Activated naive CD8-positive, alpha-beta T cell treated with anti-CD3 and anti-CD28 coated beads, Interleukin-2, amount 10 ng/mL, durations not matched to agents 7 days and 5 days (primary cell): ENCODE results near the gene DHRS12. TPM values are rescaled to one million over a fixed set of nuclear protein-coding genes. Genes with fewer than 3 reads are reported as not detected.

ENCODE experiments used
- ATAC-seq: fragments of 150-1000 bp; cut with Tn5 transposase; one replicate; pipeline ENCODE4 v1.10.0; 2021; ENCODE audit warnings: low read depth, moderate library complexity
- POLR2A ChIA-PET: fragments of 350-600 bp; sonication (Branson Sonifier 250); formaldehyde crosslinking; loops from one replicate; lab custom pipeline; 2021; ENCODE audit warnings: antibody characterized with exemption; lab: Charles Lee
- DNase-seq: peaks from one replicate; pipeline ENCODE4 v3.0.0; 2021
- H3K27ac Mint-ChIP-seq: one replicate; pipeline ENCODE4 v1.8.0; 2022; ENCODE audit warnings: mild to moderate bottlenecking, mixed read lengths
- H3K27me3 Mint-ChIP-seq: one replicate; pipeline ENCODE4 v1.8.0; 2022; ENCODE audit warnings: mild to moderate bottlenecking, moderate library complexity, mixed read lengths
- H3K36me3 Mint-ChIP-seq: one replicate; pipeline ENCODE4 v1.8.0; 2021; ENCODE audit warnings: mild to moderate bottlenecking, mixed read lengths
- H3K4me1 Mint-ChIP-seq: one replicate; pipeline ENCODE4 v1.8.0; 2021; ENCODE audit warnings: mixed read lengths
- H3K4me3 Mint-ChIP-seq: one replicate; pipeline ENCODE4 v1.8.0; 2022; ENCODE audit warnings: mild to moderate bottlenecking, moderate library complexity, mixed read lengths
- H3K9me3 Mint-ChIP-seq: one replicate; pipeline ENCODE4 v1.8.0; 2021; ENCODE audit warnings: mixed read lengths
- total RNA-seq, 2 experiments: library from RNA; stranded (reverse); gene quantifications; one replicate each; pipeline ENCODE4 v1.2.3, GENCODE V29; 2021

Gene DHRS12
- total RNA-seq, 2 experiments from 2014 or later: 12.6 to 13.1 TPM

DNA sequence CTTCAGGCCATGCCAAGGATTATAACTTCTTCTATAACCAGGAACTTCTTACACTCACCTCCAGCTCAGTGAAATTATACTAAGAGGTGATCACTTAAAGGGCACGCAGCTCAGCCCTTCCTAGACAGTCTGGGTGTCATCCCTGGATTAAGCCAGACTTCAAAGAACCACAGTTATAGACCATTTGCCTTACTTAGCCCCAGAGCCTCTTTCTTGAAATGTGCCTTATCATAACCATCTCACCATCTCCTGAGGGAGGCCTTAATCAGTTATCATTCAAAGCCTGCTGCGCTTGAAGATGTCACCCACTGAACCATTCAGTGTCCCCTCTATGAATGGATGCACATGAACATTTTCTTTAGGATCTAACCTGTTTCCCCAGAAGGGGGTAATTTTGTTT is 10.1 kb upstream of the DHRS12 start:
- Mint-ChIP-seq H3K9me3 (no peaks in the 10 kb centered on the region), H3K4me3 (no peak overlapping the region), H3K27ac (peak overlapping the region; percentile 13), H3K27me3 (no peaks in the 10 kb centered on the region), H3K36me3 (no peaks in the 10 kb centered on the region), H3K4me1 (peaks cover 28% of the 10 kb centered on the region)
- DNase-seq (no peak), ATAC-seq (no peak)
- POLR2A ChIA-PET: interaction anchor here (0.6 to 1.4 kb wide), 5 partner anchors 8 to 361 kb away, joined by 3 to 4 read pairs (median 3); no protein-coding TSS in a partner anchor

DNA sequence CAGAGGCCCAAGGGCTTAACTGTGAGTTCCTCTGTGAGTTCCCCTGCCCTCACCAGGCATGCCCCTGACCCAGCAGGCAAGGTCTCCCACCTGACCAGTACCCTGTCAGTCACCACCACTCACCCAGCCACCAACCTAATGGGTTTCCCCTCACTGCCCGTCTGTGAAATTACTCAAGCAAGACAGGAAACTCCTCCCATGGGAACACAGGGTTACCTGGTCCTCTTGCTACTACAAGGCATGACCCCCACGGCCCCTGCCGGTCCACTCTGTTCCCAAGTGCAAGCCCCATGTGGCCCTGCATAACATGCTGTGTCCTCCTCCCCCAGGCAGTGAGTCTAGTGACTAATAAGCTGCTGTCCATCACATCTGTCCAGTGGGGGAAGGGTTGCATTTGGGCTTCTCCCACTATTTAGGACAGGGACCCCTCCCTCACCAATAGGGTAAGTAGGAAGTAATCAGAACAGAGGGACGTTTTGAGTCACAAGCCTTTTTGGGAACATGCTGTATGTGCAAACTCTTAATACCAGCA is 8.0 kb upstream of the DHRS12 start:
- H3K9me3 Mint-ChIP-seq: no peaks in the 10 kb centered on the region
- POLR2A ChIA-PET: no interaction called here
- ATAC-seq (no peak), DNase-seq (no peak)
- H3K4me1 Mint-ChIP-seq: peaks cover 19% of the 10 kb centered on the region
- H3K27ac Mint-ChIP-seq: no peak overlapping the region
- H3K27me3 Mint-ChIP-seq: no peaks in the 10 kb centered on the region
- H3K4me3 Mint-ChIP-seq: no peak overlapping the region
- no peaks in the 10 kb centered on the region for H3K36me3 Mint-ChIP-seq

DNA sequence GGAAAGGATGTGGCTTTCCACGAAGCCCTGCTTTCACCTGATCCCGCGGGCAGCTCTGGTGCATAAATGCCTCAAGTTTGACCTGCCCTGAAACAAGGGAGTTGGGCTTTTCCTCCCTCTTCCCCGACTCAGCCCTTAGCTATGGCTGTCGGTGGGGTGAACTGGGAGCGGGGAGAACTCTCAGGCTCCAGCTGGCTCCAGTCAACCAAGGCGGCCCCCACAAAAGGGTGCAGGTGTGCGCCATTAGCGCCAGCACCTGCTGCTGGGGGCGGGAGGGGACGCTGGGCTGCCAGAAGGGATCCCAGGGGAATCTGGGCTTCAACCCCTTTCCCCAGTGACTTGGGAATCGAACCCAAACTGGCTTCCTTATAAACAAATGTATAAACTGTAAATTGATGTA is 7.1 kb upstream of the DHRS12 start:
- no peak for DNase-seq
- ATAC-seq: no peak
- no peaks in the 10 kb centered on the region for H3K27me3 Mint-ChIP-seq
- no peaks in the 10 kb centered on the region for H3K9me3 Mint-ChIP-seq
- POLR2A ChIA-PET: interaction anchor here (1.4 kb wide), 1 partner anchor 14 kb away, joined by 4 read pairs; no protein-coding TSS in a partner anchor
- H3K27ac Mint-ChIP-seq: no peak overlapping the region
- no peaks in the 10 kb centered on the region for H3K36me3 Mint-ChIP-seq
- H3K4me1 Mint-ChIP-seq: peaks cover 17% of the 10 kb centered on the region
- H3K4me3 Mint-ChIP-seq: no peak overlapping the region

DNA sequence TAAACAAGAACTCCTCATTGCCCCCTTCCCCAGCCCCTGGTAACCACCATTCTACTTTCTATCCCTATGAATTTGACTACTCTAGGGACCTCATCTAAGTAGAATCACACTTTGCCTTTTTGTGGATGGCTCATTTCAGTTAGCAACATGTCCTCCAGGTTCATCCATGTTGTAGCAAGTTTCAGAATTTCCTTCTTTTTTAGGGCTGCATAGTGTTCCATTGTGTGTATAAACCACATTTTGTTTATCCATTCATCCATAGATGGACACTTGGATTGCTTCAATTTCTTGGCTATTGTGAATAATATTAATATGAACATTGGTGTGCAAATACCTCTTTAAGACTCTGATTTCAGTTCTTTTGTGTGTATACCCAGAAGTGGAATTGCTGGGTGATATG is 4.8 kb upstream of the DHRS12 start:
- Mint-ChIP-seq H3K36me3 (no peaks in the 10 kb centered on the region), H3K4me1 (peaks cover 18% of the 10 kb centered on the region), H3K9me3 (no peaks in the 10 kb centered on the region), H3K27me3 (no peaks in the 10 kb centered on the region), H3K27ac (no peak overlapping the region), H3K4me3 (no peak overlapping the region)
- ATAC-seq (no peak), DNase-seq (no peak)
- POLR2A ChIA-PET: no interaction called here

DNA sequence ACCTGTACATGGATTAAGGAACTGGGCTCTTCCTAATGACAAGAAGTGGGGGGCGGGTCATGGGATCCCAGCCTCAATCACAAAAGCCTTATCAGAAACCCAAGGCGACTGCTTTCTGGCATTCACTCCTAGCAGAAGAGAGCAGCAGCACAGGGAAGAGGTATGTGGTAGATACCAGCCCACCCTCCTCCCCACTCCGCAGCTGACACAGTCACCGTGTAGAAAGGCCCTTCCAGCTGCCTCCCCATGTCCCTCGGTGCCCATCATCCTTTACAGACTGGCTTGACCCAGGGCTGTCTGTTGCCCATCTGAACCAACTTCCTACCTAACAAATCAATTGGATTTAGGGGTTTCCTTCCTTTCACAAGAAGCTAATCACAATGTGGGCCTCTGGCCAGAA is 3.1 kb upstream of the DHRS12 start:
- ATAC-seq: no peak
- POLR2A ChIA-PET: no interaction called here
- Mint-ChIP-seq H3K27ac (no peak overlapping the region), H3K4me3 (no peak overlapping the region), H3K4me1 (peaks cover 33% of the 10 kb centered on the region), H3K9me3 (no peaks in the 10 kb centered on the region), H3K27me3 (no peaks in the 10 kb centered on the region), H3K36me3 (no peaks in the 10 kb centered on the region)
- DNase-seq: no peak

DNA sequence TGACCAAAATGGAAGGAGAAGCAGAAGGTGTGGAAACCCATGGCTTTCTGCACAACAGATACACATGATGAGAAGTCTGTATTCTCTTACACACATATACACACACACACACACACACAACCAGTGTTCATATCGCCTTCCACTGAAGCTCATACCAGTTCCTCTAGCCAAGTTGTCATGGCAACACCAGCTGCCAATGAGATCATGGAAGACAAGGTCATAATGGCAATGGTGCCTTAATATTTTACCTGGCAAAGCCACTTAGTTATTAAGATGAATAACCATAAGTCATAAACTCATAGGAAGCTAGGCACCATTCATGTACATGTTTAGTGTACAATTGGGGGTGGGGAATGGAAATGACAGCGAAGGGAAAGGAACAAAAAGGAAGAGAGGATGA is 2.6 kb upstream of the DHRS12 start:
- no peaks in the 10 kb centered on the region for H3K27me3 Mint-ChIP-seq
- DNase-seq (no peak), ATAC-seq (no peak)
- H3K27ac Mint-ChIP-seq: no peak overlapping the region
- no peak overlapping the region for H3K4me3 Mint-ChIP-seq
- no peaks in the 10 kb centered on the region for H3K9me3 Mint-ChIP-seq
- no peaks in the 10 kb centered on the region for H3K36me3 Mint-ChIP-seq
- H3K4me1 Mint-ChIP-seq: peaks cover 35% of the 10 kb centered on the region
- POLR2A ChIA-PET: interaction anchor here (1.3 kb wide), 1 partner anchor 49 kb away, joined by 3 read pairs; no protein-coding TSS in a partner anchor

DNA sequence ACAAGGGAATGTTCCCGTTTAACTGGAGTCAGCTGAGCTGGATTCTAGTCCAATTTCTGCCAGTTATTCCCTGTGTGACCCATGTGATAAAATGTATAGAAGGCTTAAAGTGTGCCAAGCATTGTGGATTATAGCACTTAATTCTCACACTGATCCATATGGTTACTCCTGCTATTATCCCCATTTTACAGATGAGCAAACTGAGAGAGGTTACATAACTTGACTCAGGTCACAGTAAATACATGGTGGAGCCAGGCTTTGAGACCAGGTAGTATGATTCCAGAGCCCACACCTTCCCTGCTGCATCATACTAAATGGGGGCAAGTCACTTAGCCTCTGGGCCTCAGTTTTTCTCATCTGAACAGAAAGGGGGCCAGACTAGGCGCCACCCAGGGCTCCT is 2.0 kb upstream of the DHRS12 start:
- Mint-ChIP-seq H3K4me3 (no peak overlapping the region), H3K36me3 (no peaks in the 10 kb centered on the region), H3K9me3 (no peaks in the 10 kb centered on the region), H3K27me3 (no peaks in the 10 kb centered on the region), H3K27ac (no peak overlapping the region), H3K4me1 (peaks cover 36% of the 10 kb centered on the region)
- POLR2A ChIA-PET: interaction anchor here (0.9 to 1.6 kb wide), 4 partner anchors 8 to 353 kb away, joined by 3 to 8 read pairs (median 4); partner anchors contain the start of gene INTS6
- ATAC-seq (no peak), DNase-seq (no peak)

DNA sequence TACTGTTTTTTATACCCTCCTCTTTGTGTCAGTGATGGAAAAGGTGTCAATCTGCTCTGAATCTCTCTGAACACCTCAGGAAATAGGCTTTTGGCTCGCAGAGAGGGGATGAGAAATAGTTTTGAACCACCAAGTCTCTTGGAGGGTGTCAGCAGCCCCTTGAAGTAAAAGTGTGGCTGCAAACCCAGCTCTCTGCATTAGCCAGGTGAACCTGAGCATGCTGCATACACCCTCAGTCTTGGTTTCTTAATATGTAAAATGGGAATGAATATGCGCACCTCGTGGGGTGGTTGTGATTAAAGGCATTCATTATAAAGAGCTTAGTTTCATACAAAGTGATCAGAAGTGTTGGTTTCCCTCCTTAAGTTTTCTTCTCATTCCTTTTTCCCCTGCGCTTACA is 1.4 kb upstream of the DHRS12 start:
- H3K36me3 Mint-ChIP-seq: no peaks in the 10 kb centered on the region
- no peak for DNase-seq
- POLR2A ChIA-PET: interaction anchor here (0.9 to 1.6 kb wide), 4 partner anchors 8 to 352 kb away, joined by 3 to 8 read pairs (median 4); partner anchors contain the start of gene INTS6
- ATAC-seq: no peak
- peak overlapping the region; percentile 83 for H3K4me3 Mint-ChIP-seq
- peaks cover 36% of the 10 kb centered on the region for H3K4me1 Mint-ChIP-seq
- H3K27me3 Mint-ChIP-seq: no peaks in the 10 kb centered on the region
- H3K9me3 Mint-ChIP-seq: no peaks in the 10 kb centered on the region
- peak overlapping the region; percentile 94 for H3K27ac Mint-ChIP-seq

DNA sequence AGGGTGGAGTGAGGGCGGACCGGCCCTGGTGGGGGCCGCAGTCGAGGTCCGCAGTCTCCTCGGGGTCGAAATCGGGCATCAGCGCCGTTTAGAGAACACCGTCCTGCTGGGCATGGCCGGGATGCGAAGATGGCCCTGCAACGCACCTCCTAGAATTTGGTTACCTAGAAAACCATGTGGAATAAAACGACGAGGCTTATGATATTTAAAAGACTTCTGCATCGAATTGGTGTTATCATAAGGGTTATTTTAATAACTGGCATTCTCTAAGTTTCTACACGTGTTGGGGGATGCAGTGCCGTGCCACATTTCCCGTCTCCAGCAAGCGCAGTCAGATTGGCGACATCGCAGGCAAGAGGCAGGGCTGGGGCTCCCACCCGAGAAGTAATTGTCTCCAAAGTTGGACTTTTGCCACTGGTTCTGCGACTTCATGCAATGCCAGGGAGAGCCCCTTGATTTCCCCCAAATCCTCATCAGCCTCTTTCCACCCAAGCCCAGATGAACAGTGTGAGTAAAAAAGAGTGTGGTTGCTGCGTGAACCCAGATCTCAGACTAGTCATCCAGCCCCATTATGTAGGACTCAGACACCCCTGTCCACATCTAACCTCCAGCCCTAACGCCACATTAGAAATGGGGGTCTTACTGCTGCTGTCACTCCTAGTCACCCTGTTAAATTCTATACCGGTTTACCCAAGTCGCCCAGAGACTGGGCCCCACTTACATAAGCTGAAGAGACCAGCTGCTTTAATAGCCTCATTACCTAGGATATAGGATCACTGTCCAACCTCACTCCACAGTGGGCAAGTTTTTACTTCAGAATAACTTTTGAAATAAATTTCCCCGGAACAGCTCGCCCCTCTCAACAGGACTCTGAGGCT is 571 bp upstream of the DHRS12 start:
- ATAC-seq (no peak), DNase-seq (peak; percentile 52)
- Mint-ChIP-seq H3K27me3 (no peaks in the 10 kb centered on the region), H3K9me3 (no peaks in the 10 kb centered on the region), H3K4me1 (peaks cover 36% of the 10 kb centered on the region), H3K27ac (peak overlapping the region; percentile 94), H3K4me3 (peak overlapping the region; percentile 83), H3K36me3 (no peaks in the 10 kb centered on the region)
- POLR2A ChIA-PET: interaction anchor here (1.3 to 1.6 kb wide), 2 partner anchors 11 to 352 kb away, joined by 4 to 8 read pairs; partner anchors contain the start of gene INTS6

DNA sequence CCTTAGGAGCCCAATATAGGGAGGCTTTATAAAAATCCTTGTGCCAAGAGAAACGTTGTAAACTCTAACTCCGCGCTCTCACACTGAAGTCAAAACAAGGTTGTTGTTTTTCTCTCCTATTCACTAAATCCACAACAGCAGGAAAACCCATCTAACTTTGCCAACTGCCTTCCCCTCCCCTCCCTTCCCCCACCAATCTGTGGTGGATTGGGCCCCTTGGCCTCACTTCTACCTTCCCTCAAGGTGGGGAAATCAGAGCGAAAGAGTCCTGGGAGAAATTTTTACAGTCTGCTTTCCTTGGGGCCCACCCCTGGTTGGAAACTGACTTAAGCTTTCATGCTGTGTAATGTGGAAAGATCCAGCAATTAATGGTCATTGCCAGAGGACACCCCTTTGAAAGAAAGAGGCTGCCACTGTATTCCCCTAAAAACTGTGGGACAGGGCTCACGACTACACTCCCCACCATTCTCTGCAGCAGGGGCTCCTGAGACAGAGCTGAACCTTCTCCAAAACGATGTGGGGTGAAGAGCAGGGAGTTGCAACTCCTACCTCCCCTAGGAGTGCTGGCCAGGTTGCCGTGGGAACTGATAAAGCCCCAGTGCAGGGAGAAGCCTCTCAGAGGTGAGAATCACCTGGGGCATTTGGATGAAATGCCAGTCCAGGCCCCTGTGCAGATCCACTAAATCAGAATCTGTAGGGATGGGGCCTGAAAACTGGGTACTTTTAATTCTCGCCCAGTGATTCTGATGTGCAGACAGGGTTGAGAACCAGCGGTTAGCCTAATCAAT is 1.1 kb downstream of the DHRS12 start:
- Mint-ChIP-seq H3K27ac (peak overlapping the region; percentile 99), H3K9me3 (no peaks in the 10 kb centered on the region), H3K27me3 (no peaks in the 10 kb centered on the region), H3K36me3 (no peaks in the 10 kb centered on the region), H3K4me1 (peaks cover 37% of the 10 kb centered on the region), H3K4me3 (peak overlapping the region; percentile 87)
- DNase-seq (peak; percentile 50), ATAC-seq (no peak)
- POLR2A ChIA-PET: interaction anchor here (0.9 to 2.0 kb wide), 7 partner anchors 11 to 350 kb away, joined by 3 to 18 read pairs (median 4); partner anchors contain the start of gene INTS6

DNA sequence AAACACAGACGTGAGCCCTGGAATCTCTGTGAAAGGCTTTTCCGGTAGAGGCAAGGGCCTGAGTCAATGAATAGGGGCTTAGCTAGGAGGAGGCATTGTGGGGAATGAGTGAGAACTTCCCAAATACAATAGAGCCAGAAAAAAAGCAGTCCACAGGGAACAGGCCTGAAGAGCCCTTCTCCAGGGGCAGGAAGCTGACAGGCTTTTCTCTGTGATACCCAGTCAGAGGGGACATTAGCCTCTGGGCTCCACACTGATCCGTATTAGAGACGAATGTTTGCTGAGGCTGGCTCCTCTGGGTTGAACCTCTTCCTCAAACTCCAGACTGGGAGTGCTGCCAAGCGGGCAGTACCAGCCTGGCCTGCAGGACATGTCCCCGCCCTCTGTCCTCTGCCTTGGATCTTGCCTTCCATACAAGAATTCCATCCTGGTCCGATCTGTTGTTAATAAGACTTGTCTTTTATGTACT is 2.3 kb downstream of the DHRS12 start:
- POLR2A ChIA-PET: interaction anchor here (0.7 to 2.1 kb wide), 3 partner anchors 348 to 679 kb away, joined by 3 to 13 read pairs (median 4); partner anchors contain the start of gene INTS6
- no peak overlapping the region for H3K4me3 Mint-ChIP-seq
- H3K4me1 Mint-ChIP-seq: peaks cover 40% of the 10 kb centered on the region

DNA sequence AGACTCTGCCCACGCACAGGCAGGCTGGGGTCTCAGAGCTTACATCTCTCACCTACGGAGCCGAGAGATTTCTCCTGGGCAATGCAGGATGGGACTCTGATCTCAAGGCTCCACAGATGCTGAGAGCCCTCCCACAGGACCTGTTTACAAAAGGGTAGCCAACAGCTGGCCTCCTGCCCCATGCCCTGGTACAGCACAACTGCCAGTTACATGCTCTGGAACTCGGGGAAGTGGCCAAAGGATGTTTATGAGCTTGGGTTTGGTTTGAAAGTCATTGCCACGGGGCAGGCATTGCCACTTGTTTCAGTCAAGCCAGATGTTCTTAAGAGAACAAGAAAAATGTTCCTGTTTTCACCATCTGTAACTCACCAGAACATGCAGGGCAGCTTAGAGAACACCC is 3.5 kb downstream of the DHRS12 start:
- Mint-ChIP-seq H3K27me3 (no peaks in the 10 kb centered on the region), H3K9me3 (no peaks in the 10 kb centered on the region), H3K27ac (no peak overlapping the region), H3K4me3 (no peak overlapping the region), H3K4me1 (peaks cover 35% of the 10 kb centered on the region), H3K36me3 (no peaks in the 10 kb centered on the region)
- POLR2A ChIA-PET: interaction anchor here (2.1 kb wide), 1 partner anchor 347 kb away, joined by 13 read pairs; the partner anchor contains the start of gene INTS6
- ATAC-seq: no peak
- no peak for DNase-seq

More for the DNA sequence above, 2.3 kb downstream of the DHRS12 start:
- ATAC-seq (no peak), DNase-seq (no peak)
- Mint-ChIP-seq H3K27me3 (no peaks in the 10 kb centered on the region), H3K27ac (peak overlapping the region; percentile 99), H3K9me3 (no peaks in the 10 kb centered on the region), H3K36me3 (no peaks in the 10 kb centered on the region)

DNA sequence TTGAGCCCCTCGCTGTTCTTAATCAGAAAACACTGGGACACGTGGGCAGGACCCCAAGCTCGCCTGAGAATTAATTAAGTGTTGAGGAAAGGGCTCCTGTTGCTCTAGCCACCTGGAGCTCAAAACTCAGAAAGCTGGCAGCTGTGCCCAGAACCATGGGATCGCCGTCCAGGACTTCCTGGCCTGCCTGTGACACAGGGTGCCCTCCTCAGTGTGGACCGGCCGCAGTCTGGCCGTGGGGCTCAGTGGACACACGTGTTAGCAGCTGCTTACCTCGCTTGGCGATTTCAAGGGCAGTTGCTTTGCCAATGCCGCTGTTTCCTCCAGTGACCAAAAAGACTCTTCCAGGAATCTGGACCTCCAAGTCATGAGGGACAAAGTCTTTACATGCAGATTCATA is 4.7 kb downstream of the DHRS12 start:
- Mint-ChIP-seq H3K4me3 (no peak overlapping the region), H3K36me3 (no peaks in the 10 kb centered on the region), H3K27ac (no peak overlapping the region), H3K4me1 (peaks cover 26% of the 10 kb centered on the region), H3K27me3 (no peaks in the 10 kb centered on the region), H3K9me3 (no peaks in the 10 kb centered on the region)
- DNase-seq: no peak
- ATAC-seq: no peak
- POLR2A ChIA-PET: no interaction called here
